SK-N-SH treated with all-trans-retinoic acid at 6 μM for 48 hours (cell line): ENCODE data around the gene ABCC5.

Experiments used
- ARNTL ChIP-seq: fragments of 450-650 bp; formaldehyde crosslinking; IDR thresholded peaks from 2 replicates; pipeline ENCODE4 v1.5.0; 2020; ENCODE audit warnings: low read depth, mild to moderate bottlenecking, moderate library complexity, borderline replicate concordance
- ESRRG ChIP-seq: fragments of 250-450 bp; sonication (Bioruptor Pico); IDR thresholded peaks from 2 replicates; pipeline ENCODE4 v1.6.1; 2021; ENCODE audit warnings: mild to moderate bottlenecking
- PATZ1 ChIP-seq: fragments of 250-450 bp; sonication (Bioruptor Pico); IDR thresholded peaks from 2 replicates; pipeline ENCODE4 v1.8.0; 2020; ENCODE audit warnings: mild to moderate bottlenecking, moderate library complexity, borderline replicate concordance
- PPARA ChIP-seq: fragments of 250-450 bp; sonication (Bioruptor Pico); IDR thresholded peaks from 2 replicates; pipeline ENCODE4 v1.5.0; 2020; ENCODE audit warnings: mild to moderate bottlenecking, borderline replicate concordance
- RARB ChIP-seq: fragments of 250-450 bp; sonication (Bioruptor Pico); IDR thresholded peaks from 2 replicates; pipeline ENCODE4 v1.8.0; 2021; ENCODE audit warnings: mild to moderate bottlenecking, moderate library complexity
- TOX ChIP-seq: fragments of 250-450 bp; sonication (Bioruptor Pico); IDR thresholded peaks from 2 replicates; pipeline ENCODE4 v1.8.0; 2021; ENCODE audit warnings: mild to moderate bottlenecking, moderate library complexity, borderline replicate concordance
- ZC3H10 ChIP-seq: fragments of 250-450 bp; sonication (Bioruptor Pico); IDR thresholded peaks from 2 replicates; pipeline ENCODE4 v1.5.1; 2021; ENCODE audit warnings: mild to moderate bottlenecking, moderate library complexity
- ZFP3 ChIP-seq: fragments of 250-450 bp; sonication (Bioruptor Pico); IDR thresholded peaks from 2 replicates; pipeline ENCODE4 v1.5.0; 2020; ENCODE audit warnings: mild to moderate bottlenecking, moderate library complexity
- ZFP30 ChIP-seq: fragments of 450-650 bp; formaldehyde crosslinking; IDR thresholded peaks from 2 replicates; pipeline ENCODE4 v1.5.0; 2022; ENCODE audit warnings: mild to moderate bottlenecking, moderate library complexity
- ZNF70 ChIP-seq: fragments of 450-650 bp; formaldehyde crosslinking; IDR thresholded peaks from 2 replicates; pipeline ENCODE4 v1.5.0; 2020; ENCODE audit warnings: mild to moderate bottlenecking, moderate library complexity
- ZNF8 ChIP-seq: fragments of 450-650 bp; formaldehyde crosslinking; IDR thresholded peaks from 2 replicates; pipeline ENCODE4 v1.5.0; 2020; ENCODE audit warnings: mild to moderate bottlenecking, moderate library complexity
- TF ChIP-seq, protein P1 (sequence below): fragments of 250-450 bp; sonication (Bioruptor Pico); IDR thresholded peaks from 2 replicates; pipeline ENCODE4 v1.5.1; 2020; ENCODE audit warnings: low read depth, mild to moderate bottlenecking, moderate library complexity

DNA sequence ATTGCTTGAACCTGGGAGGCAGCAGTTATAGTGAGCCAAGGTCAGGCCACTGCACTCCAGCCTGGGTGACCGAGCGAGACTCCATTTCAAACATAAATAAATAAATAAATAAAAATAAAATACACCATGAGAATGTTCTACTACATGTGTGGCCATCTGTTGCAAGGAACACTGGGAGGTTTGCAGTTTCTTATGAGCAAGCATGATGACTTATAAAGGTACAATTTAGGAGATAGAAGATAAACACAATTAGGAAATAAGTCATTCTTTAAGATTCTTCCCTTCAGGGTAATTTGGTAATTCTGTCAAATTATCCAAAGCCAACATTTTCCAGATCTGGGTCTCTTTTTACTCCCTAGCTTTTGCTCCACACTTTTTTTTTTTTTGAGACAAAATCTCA, 48.5 kb upstream of the ABCC5 start:
- TF ChIP-seq ZNF70 (CRISPR knock-in tag) (no peak), ARNTL (CRISPR knock-in tag) (no peak), ZNF8 (CRISPR knock-in tag) (no peak), RARB (CRISPR knock-in tag) (no peak), PATZ1 (CRISPR knock-in tag) (no peak), PPARA (no peak), ZFP3 (CRISPR knock-in tag) (no peak), ESRRG (CRISPR knock-in tag) (no peak), ZFP30 (CRISPR knock-in tag) (no peak), TOX (CRISPR knock-in tag) (no peak), ZC3H10 (CRISPR knock-in tag) (no peak)
- TF ChIP-seq, protein P1, sequence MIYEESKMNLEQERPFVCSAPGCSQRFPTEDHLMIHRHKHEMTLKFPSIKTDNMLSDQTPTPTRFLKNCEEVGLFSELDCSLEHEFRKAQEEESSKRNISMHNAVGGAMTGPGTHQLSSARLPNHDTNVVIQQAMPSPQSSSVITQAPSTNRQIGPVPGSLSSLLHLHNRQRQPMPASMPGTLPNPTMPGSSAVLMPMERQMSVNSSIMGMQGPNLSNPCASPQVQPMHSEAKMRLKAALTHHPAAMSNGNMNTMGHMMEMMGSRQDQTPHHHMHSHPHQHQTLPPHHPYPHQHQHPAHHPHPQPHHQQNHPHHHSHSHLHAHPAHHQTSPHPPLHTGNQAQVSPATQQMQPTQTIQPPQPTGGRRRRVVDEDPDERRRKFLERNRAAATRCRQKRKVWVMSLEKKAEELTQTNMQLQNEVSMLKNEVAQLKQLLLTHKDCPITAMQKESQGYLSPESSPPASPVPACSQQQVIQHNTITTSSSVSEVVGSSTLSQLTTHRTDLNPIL (CRISPR knock-in tag) = no peak
